HEK293T (cell line): ENCODE measurements around the gene ZNF467.

ENCODE experiments used
- CTCF ChIA-PET: fragments of 350-600 bp; formaldehyde crosslinking; extraction: SDS; loops from one replicate; lab custom pipeline; 2021; ENCODE audit warnings: antibody characterized with exemption, inconsistent platforms; lab: Yijun Ruan, JAX
- POLR2A ChIA-PET: fragments of 350-600 bp; formaldehyde crosslinking; extraction: SDS; loops from one replicate; lab custom pipeline; 2020; ENCODE audit warnings: antibody characterized with exemption, inconsistent platforms; lab: Yijun Ruan, JAX
- DNase-seq: peaks from one replicate; pipeline ENCODE4 v3.0.0; 2012; ENCODE audit warnings: mixed read lengths; ENCODE audit errors: extremely low spot score
- ARNT ChIP-seq: fragments of 450-650 bp; IDR thresholded peaks from 2 replicates; pipeline ENCODE4 v1.6.1; 2017; ENCODE audit warnings: mild to moderate bottlenecking
- BHLHE40 ChIP-seq: fragments of 450-650 bp; IDR thresholded peaks from 2 replicates; pipeline ENCODE4 v1.6.1; 2016; ENCODE audit warnings: mild to moderate bottlenecking, moderate library complexity, borderline replicate concordance
- CTBP1 ChIP-seq: fragments of 450-650 bp; IDR thresholded peaks from 2 replicates; pipeline ENCODE4 v1.6.1; 2016; ENCODE audit warnings: borderline replicate concordance
- ELF4 ChIP-seq: fragments of 450-650 bp; IDR thresholded peaks from 2 replicates; pipeline ENCODE4 v1.6.1; 2017; ENCODE audit warnings: antibody characterized with exemption
- FOXA1 ChIP-seq: fragments of 450-650 bp; IDR thresholded peaks from 2 replicates; pipeline ENCODE4 v1.6.1; 2016; ENCODE audit warnings: mild to moderate bottlenecking
- FOXK2 ChIP-seq: fragments of 450-650 bp; IDR thresholded peaks from 2 replicates; pipeline ENCODE4 v1.6.1; 2016; ENCODE audit warnings: mild to moderate bottlenecking
- FOXM1 ChIP-seq: fragments of 450-650 bp; IDR thresholded peaks from 2 replicates; pipeline ENCODE4 v1.6.1; 2017; ENCODE audit warnings: mild to moderate bottlenecking, borderline replicate concordance
- HDGF ChIP-seq: fragments of 450-650 bp; IDR thresholded peaks from 2 replicates; pipeline ENCODE4 v1.6.1; 2017; ENCODE audit warnings: antibody characterized with exemption, borderline replicate concordance
- L3MBTL2 ChIP-seq: fragments of 450-650 bp; conservative IDR thresholded peaks from 2 replicates; pipeline ENCODE4 v1.6.1; 2016; ENCODE audit warnings: mild to moderate bottlenecking
- LEF1 ChIP-seq: fragments of 450-650 bp; IDR thresholded peaks from 2 replicates; pipeline ENCODE4 v1.6.1; 2017; ENCODE audit warnings: mild to moderate bottlenecking, borderline replicate concordance
- NFRKB ChIP-seq: fragments of 450-650 bp; IDR thresholded peaks from 2 replicates; pipeline ENCODE4 v1.6.1; 2016; ENCODE audit warnings: mild to moderate bottlenecking, moderate library complexity
- SP1 ChIP-seq: fragments of 450-650 bp; IDR thresholded peaks from 2 replicates; pipeline ENCODE4 v1.6.1; 2017
- SUZ12 ChIP-seq: fragments of 450-650 bp; IDR thresholded peaks from 2 replicates; pipeline ENCODE4 v1.6.1; 2016; ENCODE audit warnings: mild to moderate bottlenecking
- TARDBP ChIP-seq: fragments of 450-650 bp; IDR thresholded peaks from 2 replicates; pipeline ENCODE4 v1.6.1; 2016
- ZNF384 ChIP-seq: fragments of 450-650 bp; IDR thresholded peaks from 2 replicates; pipeline ENCODE4 v1.6.1; 2016
- TF ChIP-seq, protein P1 (sequence below): fragments of 450-650 bp; IDR thresholded peaks from 2 replicates; pipeline ENCODE4 v1.6.1; 2016

Gene ZNF467

DNA sequence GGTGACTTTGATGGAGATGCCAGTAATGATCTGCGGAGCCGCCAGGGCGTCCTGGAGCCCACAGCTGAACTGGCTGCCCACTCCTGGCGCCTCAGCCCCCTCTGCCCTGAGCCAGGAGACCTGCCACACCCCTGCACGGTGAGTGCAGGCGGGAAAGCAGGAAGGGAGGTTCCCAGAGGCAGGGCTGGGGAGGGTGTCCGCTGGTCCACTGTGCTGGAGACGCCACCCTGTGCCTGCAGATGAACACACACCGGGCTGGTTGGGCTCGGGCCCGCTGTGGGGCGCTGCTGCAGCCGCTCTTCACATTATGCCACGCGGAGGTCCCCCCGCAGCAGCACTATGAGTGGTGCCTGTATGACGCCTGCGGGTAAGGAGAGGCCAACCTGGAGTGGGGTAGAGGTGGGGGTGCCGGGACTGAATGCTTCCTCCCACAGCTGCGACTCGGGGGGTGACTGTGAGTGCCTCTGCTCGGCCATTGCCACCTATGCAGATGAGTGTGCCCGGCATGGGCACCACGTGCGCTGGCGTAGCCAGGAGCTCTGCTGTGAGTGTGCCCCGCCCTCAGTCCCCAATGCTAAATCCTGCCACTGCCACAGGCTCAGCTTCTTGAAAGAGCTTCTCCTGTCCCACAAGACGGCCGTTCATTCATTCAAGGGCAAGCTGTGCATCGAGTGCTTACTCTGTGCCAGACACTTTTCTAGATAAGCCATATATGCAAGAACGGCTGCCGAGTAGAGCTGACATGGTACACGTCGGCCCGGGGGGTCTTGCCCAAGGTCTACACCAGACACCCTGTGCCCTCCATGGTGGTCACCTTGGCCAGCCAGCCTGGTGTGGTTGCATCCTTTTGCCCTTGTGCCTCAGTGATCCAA, 14.3 kb upstream of the ZNF467 start:
- DNase-seq = peak; percentile 77
- ChIA-PET POLR2A (interaction anchor here (1.5 kb wide), 1 partner anchor 12 kb away, joined by 4 read pairs; no protein-coding TSS in a partner anchor), CTCF (interaction anchor here (0.7 to 3.0 kb wide), 3 partner anchors 13 to 125 kb away, joined by 3 to 17 read pairs (median 15); partner anchors contain the start of gene ZNF467)
- no peak for TF ChIP-seq ELF4
- TF ChIP-seq L3MBTL2 = peak; percentile 29; the same call in 1 of the 2 replicates

DNA sequence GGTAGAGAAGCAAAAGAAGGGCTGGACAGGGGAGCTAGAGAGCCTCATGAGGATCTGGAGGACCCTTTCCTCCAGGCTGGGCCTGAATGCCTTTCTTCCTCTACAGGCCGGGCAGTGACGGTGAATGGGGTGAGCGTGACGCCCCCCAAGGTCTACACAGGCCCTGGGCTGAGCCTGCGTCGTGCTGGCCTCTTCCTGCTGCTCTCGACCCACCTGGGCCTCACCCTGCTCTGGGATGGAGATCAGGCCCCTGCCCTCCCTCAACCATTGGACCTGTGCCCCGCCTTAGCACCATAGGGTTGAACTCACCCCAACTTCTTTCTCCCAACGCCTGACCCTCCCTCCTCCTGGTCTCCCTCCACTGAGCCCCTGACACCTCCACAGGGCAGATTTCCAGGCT, 12.6 kb upstream of the ZNF467 start:
- TF ChIP-seq SP1 (no peak), CTBP1 (no peak), TARDBP (no peak), ARNT (no peak), L3MBTL2 (no peak), ELF4 (no peak), FOXA1 (no peak), ZNF384 (no peak), FOXK2 (no peak), SUZ12 (no peak), FOXM1 (no peak), LEF1 (no peak), HDGF (no peak), BHLHE40 (no peak), NFRKB (no peak)
- TF ChIP-seq, protein P1, sequence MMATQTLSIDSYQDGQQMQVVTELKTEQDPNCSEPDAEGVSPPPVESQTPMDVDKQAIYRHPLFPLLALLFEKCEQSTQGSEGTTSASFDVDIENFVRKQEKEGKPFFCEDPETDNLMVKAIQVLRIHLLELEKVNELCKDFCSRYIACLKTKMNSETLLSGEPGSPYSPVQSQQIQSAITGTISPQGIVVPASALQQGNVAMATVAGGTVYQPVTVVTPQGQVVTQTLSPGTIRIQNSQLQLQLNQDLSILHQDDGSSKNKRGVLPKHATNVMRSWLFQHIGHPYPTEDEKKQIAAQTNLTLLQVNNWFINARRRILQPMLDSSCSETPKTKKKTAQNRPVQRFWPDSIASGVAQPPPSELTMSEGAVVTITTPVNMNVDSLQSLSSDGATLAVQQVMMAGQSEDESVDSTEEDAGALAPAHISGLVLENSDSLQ = no peak
- no peak for DNase-seq
- POLR2A ChIA-PET = no interaction called here
- CTCF ChIA-PET = interaction anchor here (0.9 kb wide), 1 partner anchor 123 kb away, joined by 4 read pairs; no protein-coding TSS in a partner anchor

DNA sequence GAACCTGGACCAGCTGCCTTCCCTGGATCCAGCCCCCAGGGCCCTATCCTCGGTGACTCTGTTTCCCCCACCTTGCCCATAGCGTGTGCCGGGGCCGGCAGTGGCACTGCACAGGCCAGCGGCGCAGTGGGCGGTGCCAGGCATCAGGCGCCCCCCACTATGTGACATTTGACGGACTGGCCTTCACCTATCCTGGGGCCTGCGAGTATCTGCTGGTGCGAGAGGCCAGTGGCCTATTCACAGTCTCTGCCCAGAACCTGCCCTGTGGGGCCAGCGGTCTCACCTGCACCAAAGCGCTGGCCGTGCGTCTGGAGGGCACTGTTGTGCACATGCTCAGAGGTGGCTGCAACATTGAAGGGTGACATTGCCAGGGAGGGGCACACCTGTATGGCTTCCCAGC, 12.0 kb upstream of the ZNF467 start:
- ChIA-PET POLR2A (interaction anchor here (1.0 kb wide), 1 partner anchor 10 kb away, joined by 8 read pairs; no protein-coding TSS in a partner anchor), CTCF (no interaction called here)
- no peak for DNase-seq
- TF ChIP-seq NFRKB = no peak
- no peak for TF ChIP-seq HDGF
- TF ChIP-seq ARNT = no peak
- no peak for TF ChIP-seq SP1

DNA sequence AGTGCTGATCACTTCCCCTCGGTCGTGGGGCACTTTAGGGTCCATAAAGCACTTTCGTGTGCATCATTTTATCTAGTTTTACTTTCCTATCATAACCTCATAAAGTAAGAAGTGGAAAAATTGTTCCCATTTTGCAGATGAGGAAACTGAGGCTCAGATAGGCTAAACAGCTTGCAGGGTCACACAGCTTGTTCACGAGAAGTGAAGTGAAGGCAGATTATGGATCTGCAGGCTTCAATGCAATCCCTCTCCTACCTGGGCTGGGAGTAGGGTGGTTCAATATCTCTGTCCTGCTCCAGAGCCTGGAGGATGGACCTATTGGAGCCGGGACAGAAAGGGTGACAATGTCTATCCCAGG, 10.8 kb upstream of the ZNF467 start:
- ChIA-PET CTCF (no interaction called here), POLR2A (interaction anchor here (1.0 to 1.1 kb wide), 2 partner anchors 9 kb away, joined by 3 to 8 read pairs; no protein-coding TSS in a partner anchor)
- DNase-seq = no peak
- TF ChIP-seq FOXM1 = no peak
- TF ChIP-seq SP1 = no peak
- TF ChIP-seq SUZ12 = no peak
- no peak for TF ChIP-seq BHLHE40
- TF ChIP-seq FOXA1 = no peak
- TF ChIP-seq, protein P1 = no peak
- TF ChIP-seq NFRKB = no peak
- no peak for TF ChIP-seq TARDBP
- no peak for TF ChIP-seq LEF1
- no peak for TF ChIP-seq ELF4
- TF ChIP-seq L3MBTL2 = no peak
- TF ChIP-seq CTBP1 = no peak
- no peak for TF ChIP-seq ARNT
- TF ChIP-seq ZNF384 = no peak
- TF ChIP-seq HDGF = no peak
- no peak for TF ChIP-seq FOXK2

DNA sequence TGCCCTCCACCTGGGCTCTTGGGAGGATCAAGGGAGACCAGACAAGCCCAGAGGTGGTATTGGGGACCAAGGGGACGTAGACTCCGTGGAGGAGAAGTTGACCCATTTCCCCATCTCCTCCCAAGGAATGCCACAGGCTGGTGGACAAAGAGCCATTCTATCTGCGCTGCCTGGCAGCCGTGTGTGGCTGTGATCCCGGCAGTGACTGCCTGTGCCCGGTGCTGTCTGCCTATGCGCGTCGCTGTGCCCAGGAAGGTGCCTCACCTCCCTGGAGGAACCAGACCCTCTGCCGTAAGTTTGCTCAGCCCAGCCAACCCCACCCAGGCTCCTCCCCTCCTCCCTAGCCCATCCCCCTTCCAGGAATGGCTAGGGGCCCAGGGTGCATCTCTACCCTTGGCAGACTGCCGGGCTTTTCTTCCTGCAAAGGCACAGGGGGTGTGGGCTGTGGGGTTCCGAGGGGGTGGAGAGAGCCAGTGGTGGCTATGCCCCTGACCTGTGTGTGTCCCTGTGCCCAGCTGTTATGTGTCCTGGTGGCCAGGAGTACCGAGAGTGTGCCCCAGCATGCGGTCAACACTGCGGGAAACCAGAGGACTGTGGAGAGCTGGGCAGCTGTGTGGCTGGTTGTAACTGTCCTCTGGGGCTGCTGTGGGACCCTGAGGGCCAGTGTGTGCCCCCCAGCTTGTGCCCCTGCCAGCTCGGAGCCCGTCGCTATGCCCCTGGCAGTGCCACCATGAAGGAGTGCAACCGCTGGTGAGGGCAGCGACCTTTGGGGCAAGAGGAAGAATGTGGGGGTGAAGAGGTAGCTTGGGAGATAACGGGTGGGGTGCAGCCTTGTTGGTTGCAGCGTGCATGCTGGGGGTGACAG, 10.2 kb upstream of the ZNF467 start:
- POLR2A ChIA-PET = interaction anchor here (1.1 kb wide), 1 partner anchor 8 kb away, joined by 3 read pairs; no protein-coding TSS in a partner anchor
- TF ChIP-seq ZNF384 (no peak), TARDBP (no peak), FOXK2 (no peak), FOXM1 (no peak), CTBP1 (no peak), NFRKB (no peak), FOXA1 (no peak), SP1 (no peak), ELF4 (no peak), BHLHE40 (no peak), HDGF (no peak)
- TF ChIP-seq, protein P1 = no peak
- CTCF ChIA-PET = no interaction called here
- DNase-seq = no peak
